NCI-H1930 (cell line): Measurements from ENCODE around the gene PHLDA2.
A peak's percentile ranks its signal among the peaks of the same experiment; 100 is the strongest.

Experiments
- DNase-seq, 2 experiments: peaks; one replicate each; lab custom pipeline; 2025; lab: John Stamatoyannopoulos, UW

PHLDA2 gene

DNA sequence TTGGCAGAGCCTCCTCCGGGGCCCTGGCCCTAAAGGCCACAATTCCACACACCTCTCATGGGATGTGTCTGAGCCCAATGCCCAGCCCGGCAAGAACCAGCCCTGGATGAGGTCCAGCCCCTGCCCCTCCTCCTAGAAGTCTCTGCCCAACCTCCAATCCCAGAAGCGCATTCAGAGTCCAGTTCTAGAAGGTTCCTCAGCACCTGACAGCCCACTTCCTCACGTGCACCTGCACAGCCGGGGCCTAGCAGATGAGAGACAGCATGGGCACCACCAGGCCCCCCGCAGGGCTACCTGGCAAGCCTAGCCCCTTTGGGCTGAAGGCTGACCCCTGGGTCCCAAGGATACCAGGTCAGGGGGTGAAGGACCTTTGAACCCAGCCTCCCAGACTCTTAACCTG is 32.2 kb downstream of the PHLDA2 start:
- DNase-seq: no peak

DNA sequence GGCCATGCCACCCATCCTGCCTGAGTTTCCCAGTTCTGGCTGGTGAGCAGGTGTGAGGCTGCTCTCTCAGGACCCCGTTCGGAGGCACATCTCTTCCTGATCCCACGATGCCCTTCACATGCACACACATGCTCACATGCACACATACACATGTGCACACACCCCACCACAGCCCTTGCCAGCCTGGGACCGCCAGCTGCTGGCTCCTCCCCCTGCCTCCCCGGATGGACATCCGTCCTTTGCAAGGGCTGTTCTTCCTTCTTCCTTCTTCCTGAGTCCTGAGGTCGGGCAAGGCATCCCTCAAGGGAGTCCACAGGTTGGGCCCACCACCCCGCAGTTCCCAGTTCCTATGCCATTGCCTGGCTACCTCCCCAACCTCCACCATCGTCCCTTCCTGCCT is 33.2 kb downstream of the PHLDA2 start:
- no peak for DNase-seq

DNA sequence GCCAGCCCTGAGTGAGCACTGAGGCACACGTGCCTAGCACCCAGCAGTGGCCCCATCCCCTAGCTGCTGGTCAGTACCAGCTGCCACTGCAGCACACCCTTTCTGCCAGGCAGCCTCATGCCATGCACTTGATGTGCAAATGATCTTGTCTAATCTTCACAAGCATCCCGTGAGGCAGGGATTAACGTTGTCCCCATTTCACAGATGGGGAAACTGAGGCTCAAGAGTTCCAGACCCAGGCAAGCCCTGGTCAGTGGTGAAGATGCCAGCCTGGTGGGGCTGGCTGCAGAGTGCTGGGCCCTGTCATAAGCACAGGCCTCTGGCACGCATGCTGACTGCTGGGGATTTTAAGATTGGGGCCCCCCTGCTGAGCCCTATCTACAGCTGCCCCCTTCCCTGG is 35.3 kb downstream of the PHLDA2 start:
- no peak for DNase-seq

DNA sequence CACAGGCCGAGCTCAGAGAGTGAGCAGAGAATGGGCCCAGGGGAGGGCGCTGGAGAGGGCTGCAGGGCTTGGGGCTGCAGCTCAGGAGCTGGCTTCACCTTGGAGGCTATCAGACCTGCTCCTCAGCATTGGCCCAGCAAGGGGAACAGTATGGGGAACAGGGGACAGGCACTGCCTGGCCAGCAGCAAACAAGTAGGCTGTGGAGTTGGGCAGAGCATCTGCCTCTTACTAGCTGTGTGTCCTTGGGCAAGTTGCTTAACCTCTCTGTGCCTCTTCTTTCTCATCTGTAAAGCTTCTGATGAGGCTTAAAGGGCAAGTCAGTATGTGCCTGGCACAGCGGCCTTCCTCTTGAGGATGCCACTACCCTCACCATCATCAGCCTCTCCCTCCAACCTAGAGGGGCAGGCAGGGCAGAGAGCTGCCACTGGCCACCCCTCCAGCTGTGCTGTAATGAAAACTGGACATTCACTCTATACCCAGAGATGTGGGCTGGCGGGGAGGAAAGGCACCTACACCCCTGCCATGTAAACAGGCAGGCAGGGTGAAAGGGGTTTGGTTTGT is 36.2 kb downstream of the PHLDA2 start:
- no peak for DNase-seq

DNA sequence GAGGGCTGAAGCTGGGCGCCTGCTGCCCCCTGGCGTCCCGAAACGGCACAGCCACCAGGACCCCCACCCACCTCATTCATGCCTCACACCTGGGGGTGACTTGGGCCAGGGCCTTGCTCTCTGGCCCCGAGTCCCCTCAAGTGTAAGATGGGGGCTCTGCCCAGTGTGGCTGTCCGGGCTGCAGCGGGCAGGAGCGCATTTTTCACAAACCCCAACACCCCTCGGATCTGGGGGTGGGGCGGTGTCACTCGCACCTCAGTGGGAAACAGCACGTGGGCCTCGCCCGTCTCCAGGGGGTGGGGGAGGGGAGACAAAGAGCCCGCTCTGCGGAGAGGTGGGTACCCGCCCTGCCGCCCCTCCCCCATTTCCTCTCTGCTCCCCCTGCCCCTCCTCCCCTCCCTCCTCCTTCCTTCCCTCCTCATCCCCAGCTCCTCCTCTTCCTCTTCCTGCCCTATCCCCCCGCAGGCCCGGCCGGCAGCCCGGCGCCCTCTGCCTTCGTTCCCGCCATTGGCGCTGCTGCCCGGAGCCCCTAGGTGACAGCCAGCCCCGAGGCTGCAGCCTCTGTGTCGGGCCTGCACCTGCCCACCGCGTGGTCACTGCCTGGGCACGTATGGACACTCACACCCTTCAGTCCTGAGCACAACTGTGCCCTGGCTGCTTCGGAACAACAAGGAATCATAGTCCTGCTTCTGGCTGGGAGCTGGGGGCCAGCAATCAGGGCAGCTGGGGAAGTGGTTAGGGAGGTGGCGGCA is 36.8 kb downstream of the PHLDA2 start:
- peak; percentile 58 to 69 for DNase-seq

DNA sequence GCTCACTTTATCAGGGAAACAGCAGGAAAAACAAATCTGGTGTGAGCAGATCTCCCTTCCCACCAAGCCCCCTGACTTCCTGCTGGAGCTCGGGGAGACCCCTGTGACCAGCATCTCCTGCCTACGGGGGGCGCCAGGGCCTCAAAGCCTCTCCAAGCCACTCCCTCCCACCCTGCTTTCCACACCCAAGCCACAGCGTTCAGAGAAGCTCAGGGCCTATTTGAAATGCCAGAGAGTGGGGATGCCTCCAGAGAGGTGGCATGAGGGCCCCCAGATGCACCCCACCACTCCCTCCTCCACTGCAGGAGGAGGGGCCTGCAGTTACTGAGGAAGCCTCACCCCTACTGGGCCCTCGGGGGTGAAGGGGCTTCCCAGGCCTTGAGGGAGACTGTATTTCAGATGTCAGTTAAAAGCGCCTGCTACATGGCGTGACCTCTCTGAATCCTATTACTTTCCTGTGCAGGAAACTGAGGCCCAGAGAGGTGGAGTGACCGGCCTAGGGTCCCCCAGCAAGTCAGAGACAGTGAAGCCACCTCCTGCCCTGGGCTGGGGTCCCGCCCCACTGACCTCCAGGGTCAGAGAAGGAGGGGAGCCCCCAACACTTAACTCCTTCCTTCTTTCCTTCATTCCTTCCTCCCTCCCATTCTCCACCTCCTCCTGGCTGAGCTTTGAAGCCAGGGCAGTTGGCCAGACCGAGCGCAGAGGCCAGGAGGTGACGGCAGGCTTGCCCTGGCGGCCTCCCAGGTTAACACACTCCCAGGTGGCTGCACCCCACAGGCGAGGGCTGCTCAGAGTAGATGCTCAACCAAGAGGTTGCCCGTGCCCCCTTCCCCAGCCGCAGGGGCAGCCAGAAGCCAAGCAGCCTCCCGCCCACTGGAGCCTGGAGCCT is 37.6 kb downstream of the PHLDA2 start:
- peak in 1 of 2 experiments; percentile 26 for DNase-seq

DNA sequence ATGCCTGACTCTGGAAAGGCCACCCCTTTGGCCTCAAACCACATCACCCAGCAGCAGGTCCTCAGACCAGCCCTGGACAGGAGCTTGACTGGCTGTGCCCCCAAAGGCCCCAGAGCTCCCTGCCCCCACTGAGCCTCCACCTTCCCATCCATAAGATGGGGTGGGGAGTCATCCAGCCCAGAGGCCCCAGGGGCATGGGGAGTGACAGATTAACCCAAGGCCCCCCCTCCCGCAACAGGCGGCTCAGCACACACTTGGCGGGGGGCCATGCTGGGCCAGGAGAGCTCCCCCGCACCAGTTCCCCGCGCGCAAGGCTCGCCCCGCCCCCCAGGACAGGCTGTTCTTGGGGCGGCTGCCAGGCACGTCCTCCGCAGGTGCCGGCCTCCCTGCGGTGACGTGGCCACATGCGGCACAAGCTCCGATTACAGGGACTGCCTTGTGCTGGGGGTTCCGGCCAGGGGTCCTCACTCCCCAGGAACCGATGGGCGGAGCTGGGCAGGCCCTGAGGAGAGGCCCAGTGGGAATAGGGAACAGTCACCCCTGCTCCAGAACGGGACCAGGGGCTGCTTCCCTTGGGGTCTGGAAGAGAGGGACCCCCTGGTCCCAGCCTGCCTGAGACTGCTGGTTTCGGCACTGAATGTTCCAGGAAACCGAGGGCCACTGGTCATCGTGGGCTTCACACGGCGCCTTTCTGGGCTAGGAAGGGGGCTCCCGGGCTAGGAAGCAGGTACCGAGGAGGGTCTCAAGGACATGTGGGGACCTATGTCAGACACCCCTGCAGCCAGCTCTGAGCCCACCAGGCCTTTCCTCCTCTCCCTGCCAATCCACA is 38.5 kb downstream of the PHLDA2 start:
- no peak for DNase-seq

DNA sequence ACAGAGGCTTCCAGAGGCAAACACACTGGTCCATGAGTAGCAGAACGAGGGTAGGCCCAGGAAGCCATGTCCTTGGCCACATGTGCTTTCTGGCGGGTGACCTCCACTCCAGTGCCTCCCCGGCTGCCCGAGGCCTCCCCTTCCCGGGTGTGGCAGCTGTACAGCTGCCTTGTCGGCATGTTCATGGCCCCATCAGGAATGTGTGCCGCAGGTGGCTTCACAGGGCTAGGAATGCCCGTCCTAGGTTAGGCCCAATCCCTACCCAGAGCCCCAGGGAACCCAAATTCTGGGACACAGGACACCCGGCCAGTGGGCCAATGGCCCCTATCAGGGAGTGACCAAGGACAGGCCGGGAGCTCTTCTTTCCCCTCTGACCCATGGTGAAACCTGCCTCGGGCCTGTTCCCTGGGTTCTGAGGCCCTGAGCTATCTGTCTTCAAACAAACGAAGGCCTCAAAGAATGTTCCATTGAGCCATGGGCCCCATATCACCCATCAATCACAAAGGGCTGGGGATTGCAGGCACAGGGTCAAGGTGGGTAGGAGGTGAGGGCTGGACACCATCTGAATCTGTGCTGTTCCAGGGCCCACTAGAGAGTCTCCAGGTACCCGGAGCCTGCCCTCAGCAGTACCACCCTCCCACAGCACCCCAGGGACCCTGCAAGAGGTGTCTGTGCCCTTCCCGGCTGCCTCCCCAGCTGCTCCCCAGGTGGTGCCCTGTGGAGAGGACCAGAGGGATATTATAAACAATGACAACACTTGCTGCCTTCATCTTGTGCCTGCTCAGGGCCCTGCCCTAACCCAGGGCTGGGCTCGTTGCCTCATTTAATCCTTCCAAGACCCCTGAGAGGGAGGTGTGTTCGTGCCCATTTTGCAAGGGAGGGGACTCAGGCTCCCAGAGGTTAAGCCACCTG is 39.6 kb downstream of the PHLDA2 start:
- DNase-seq: no peak

DNA sequence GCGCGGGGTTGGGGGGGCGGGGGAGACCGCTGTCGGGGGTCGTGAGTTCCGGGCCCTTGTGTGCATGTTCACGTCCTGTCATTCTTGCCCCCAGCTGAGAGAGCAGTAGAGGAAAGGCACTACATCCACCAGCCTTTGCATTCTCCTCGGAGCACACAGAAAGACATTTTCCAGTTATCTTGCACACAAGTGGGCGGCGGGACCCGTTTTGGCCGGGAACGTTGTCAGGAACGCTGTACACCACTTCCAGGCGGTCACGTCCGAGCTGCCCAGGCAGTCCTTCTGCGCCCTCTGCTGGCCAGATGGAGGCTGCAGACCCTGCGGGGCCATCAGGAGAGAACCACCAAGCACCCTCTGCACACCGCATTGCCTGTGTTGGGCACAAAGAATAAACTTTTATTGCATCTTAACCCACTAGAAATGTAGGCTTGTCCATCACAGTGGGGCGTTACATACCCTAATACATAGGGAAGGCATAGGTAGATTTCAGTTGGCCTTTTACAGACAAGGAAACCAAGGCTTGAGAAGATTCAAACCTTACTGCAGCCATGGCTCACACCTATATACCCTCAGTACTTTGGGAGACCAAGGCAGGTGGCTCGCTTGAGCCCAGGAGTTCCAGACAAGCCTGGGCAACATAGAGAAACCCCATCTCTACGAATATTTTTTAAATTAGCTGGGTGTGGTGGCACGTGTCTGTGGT is 40.8 kb downstream of the PHLDA2 start:
- DNase-seq: peak; percentile 71 to 85

DNA sequence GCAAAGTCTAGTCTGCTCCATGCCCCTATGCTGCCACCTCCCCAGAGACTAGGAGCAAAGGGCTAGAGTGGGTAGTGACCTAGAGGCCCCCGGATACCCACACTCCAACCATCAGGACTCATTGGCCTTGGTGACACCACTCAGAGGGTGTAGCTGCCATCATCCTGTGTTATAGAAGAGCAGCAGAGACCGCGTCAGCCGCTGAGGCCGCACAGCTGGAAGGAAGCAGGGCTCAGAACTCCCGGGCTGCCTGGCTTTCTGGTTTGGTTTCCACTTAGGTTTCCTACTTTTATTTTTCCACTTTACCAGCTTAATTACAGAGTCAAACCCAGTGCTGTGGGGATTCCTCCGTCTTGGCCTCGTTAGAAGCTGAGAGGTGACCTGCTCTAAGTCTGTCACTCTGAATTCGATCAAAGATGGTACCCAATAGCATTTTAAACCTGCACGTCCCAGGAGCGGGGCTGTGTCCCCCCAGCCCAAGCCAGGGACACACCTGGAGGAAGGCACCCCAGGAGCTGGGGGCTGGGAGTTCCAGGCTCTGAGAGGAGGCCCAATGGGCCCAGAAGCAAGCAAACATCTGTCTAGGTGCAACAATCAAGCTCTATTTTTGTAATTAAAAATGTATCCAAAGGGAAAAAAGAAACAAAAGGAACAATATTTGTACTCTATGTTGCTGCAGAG is 41.6 kb downstream of the PHLDA2 start:
- DNase-seq: no peak

DNA sequence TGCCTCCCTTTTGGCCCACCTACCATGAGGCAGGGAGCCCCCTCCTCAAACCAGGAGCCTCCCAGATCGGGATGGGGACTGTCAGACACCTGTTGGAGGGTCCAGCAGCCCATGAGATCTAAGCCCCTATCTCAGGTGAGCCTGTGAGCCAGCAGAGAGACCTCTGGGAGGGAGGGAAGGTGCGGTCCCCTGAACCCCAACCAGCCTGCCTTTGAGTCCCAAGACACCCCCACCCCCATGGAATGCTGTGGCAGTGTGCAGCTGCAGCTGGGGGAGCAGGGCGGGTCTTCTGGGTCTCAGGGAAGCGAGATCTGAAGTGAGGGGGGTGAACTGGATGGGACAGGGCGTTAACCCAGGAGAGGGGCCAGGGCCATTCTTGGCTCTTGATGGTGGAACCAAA is 42.3 kb downstream of the PHLDA2 start:
- DNase-seq: no peak

DNA sequence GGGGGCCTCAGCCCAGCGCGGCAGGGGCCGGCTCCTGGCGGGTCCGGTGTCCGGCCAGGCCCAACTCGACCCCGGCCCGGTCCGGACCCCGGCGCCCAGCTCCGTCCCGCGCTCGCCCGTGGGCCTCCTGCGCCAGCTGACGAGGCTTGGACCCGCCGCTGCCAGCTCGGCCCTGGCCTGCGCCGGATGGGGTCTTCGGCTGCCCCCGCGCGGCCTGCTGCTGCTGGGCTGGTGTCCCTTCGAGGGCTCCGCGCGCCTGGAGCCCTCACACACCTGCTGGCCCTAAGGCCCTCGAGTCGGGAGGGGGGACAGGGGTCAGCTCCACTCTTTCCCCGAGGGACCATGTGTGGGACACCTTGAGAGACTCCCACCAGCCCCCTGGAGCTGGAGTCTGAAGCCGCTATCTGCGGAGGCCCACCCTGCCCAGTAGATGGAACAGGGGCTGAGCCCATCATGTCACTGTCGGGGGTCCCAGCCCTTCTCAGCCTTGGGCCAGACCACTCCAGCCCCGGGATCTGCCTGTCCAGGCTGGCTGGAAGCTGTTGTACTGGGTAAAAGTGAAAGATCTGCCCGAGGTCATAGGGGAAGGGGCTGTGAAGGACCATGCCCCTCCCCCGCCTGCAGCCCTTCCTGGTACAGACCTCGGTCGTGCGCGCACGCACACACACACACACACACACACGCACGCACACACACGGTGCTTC is 42.9 kb downstream of the PHLDA2 start:
- DNase-seq: peak in 1 of 2 experiments; percentile 69

DNA sequence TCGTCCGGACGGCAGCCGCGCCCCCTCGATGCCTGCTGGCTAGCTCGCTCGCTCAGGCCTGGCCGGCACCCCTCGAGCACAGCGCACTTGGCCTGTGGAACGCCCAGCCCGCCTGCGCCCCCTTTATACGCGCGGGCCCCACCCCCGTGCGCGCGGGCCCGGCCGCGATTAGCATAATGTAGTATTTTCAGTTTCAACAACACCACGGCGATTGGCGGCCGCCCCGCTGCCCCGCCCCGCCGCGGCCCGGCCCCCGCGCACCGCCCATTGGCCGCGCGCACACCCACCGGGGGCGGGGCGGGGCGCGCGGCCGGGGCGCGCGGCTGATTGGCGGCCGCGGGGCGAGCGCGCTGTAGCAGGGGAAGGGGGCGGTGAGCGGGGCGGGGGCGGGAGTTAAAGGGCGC is 43.5 kb downstream of the PHLDA2 start, which contains the start of gene CDKN1C:
Gene CDKN1C, minus strand, starts transcription at position 98 of the 404 bp plus-strand sequence. CDS start 319 bp downstream, outside the sequence.
- peak; percentile 72 to 87 for DNase-seq

DNA sequence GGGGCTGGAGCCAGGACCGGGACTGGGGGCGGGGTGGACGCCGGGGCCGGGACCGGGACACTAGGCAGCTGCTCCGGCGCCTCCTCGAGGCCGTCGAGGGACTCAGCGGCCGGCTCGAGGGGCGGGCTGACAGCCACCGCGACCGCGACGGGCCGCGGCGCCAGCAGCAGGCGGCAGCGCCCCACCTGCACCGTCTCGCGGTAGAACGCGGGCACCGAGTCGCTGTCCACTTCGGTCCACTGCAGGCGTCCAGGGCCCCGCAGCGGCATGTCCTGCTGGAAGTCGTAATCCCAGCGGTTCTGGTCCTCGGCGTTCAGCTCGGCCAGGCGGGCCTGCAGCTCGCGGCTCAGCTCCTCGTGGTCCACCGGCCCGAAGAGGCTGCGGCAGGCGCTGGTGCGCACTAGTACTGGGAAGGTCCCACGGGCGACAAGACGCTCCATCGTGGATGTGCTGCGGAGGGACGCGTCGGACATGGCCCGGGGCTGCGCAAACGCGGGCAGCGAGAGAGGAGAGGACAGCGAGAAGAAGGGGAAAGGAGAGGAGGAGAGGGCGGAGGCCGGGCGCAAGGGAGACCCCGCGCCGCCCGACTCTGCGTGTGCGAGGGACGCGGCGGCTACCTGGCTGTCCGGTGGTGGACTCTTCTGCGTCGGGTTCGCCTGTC is 44.1 kb downstream of the PHLDA2 start:
- peak in 1 of 2 experiments; percentile 24 for DNase-seq

DNA sequence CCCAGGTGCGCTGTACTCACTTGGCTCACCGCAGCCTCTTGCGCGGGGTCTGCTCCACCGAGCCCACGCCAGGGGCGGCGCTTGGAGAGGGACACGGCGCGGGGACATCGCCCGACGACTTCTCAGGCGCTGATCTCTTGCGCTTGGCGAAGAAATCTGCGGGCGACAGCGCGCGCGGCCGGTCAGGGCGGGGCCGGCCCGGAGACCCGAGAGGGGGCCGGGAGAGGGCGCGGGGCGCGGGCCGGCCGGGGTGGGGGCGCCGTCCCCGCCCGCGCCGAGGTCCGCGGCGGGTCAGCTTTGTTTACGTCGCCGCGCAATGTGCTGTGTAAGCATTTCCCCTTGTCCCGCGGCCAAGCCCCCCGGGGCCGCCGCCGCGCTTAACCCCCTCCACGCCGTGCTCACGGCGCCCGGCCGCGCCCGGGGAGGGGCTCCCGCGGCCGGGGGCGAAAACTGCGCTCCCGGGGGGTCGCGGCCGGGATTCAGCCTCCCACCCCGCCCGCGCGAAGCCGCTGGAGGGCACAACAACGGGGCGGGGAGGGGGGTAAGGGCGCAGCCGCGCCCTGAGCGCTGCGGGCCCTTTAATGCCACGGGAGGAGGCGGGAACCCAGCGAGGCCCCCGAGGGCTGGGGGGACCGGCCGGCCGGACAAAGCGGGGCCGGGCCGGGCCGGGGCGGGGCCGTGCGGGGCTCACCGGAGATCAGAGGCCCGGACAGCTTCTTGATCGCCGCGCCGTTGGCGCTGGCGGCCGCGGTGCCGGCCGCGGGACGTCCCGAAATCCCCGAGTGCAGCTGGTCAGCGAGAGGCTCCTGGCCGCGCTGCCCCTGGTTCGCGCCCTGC is 45.0 kb downstream of the PHLDA2 start:
- no peak for DNase-seq

DNA sequence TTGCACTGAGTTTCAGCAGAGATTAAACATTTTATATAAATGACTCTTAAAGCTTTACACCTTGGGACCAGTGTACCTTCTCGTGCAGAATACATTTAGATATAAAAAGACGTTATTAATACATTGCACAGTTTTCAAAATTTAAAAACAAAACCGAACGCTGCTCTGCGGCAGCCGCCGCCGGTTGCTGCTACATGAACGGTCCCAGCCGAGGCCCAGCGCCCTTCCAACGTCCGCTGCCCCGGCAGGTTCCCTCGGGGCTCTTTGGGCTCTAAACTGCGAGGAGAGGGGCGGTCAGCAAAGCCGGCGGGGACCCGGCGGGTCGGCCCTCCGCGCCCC is 45.6 kb downstream of the PHLDA2 start:
- no peak for DNase-seq

DNA sequence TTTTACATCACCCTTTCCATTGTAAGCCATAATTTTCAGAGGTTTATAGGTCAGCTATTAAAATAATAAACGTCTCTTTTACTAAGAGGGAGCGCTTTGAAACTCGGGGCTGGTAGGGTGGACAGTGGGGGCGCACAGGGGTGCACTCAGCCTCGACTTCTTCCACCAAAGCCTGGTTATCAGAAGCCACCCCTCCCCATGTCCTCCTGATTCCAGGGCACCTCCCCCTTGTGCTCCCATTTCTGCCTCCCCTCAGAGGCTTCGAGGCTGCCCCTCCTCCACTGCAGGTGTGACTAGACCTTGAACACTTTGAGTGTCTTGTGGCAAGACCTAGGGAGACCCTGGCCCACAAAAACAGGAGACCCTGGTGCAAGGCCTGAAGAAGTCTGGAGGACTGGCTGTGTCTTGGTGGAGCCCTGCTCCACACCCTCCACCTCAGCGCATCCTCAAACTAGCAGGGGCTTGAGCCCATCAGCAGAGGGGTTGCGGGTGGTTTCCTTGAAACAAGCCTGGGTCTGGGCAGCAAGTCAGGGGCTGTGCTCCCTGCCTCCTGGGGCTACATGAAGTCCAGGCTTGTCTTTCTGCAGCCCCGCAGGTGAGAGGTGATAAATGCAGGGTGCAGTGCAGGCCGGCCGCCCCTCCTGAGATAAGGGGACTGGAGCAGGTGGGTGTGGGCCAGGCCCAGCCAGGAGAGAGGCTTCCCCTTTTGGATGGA is 46.7 kb downstream of the PHLDA2 start:
- DNase-seq: no peak
